Common myeloid progenitor, CD34-positive (primary cell): ENCODE measurements around the gene FANCC.

Experiments used
- CTCF ChIA-PET: fragments of 350-600 bp; sonication (Branson Sonifier 250); formaldehyde crosslinking; loops from one replicate; lab custom pipeline; 2021; ENCODE audit warnings: antibody characterized with exemption; lab: Charles Lee
- POLR2A ChIA-PET: fragments of 350-600 bp; sonication (Branson Sonifier 250); formaldehyde crosslinking; loops from one replicate; lab custom pipeline; 2021; ENCODE audit warnings: antibody characterized with exemption; lab: Charles Lee
- DNase-seq, 3 donors: peaks; one replicate each; pipeline versions ENCODE4 v3.0.0 to v3.0.0-alpha.2; 2013
- H3K27ac ChIP-seq, 2 experiments: 1 replicate in 1 of 2; 2 replicates in 1 of 2; pipeline ENCODE4 v1.7.0; 2013; ENCODE audit warnings: inconsistent platforms in 2 of 2, low read length in 2 of 2, mild to moderate bottlenecking in 2 of 2, low read depth in 1 of 2, moderate library complexity in 1 of 2; ENCODE audit not compliant: severe bottlenecking in 2 of 2, insufficient read depth in 1 of 2, poor library complexity in 1 of 2
- H3K27me3 ChIP-seq, 5 experiments: replicated peaks in 2 of 5; 1 replicate in 3 of 5; 2 replicates in 2 of 5; pipeline versions ENCODE4 v1.6.1 to v1.7.0; 2013; ENCODE audit warnings: low read length in 4 of 5, mild to moderate bottlenecking in 2 of 5, moderate library complexity in 2 of 5, inconsistent platforms in 1 of 5; ENCODE audit not compliant: insufficient read depth in 5 of 5, control insufficient read depth in 4 of 5
- H3K36me3 ChIP-seq, 4 experiments: 1 replicate in 2 of 4; 2 replicates in 2 of 4; pipeline versions ENCODE4 v1.6.1 to v1.7.0; 2013; ENCODE audit warnings: low read length in 3 of 4, control low read depth in 1 of 4, mild to moderate bottlenecking in 1 of 4; ENCODE audit not compliant: control insufficient read depth in 4 of 4, insufficient read depth in 4 of 4
- H3K4me1 ChIP-seq, 4 experiments: 1 replicate in 3 of 4; 2 replicates in 1 of 4; pipeline versions ENCODE4 v1.6.1 to v1.7.1; 2013; ENCODE audit warnings: low read length in 3 of 4, mild to moderate bottlenecking in 3 of 4, control low read depth in 1 of 4, inconsistent platforms in 1 of 4, moderate library complexity in 1 of 4; ENCODE audit not compliant: control insufficient read depth in 4 of 4, insufficient read depth in 4 of 4; ENCODE audit errors: control extremely low read depth in 1 of 4
- H3K4me3 ChIP-seq, 7 experiments: 1 replicate in 4 of 7; 2 replicates in 3 of 7; pipeline versions ENCODE4 v1.5.1 to v1.7.0; 2013; ENCODE audit warnings: mild to moderate bottlenecking in 7 of 7, low read length in 6 of 7, moderate library complexity in 6 of 7, inconsistent platforms in 2 of 7, low read depth in 2 of 7, control low read depth in 1 of 7; ENCODE audit not compliant: insufficient read depth in 4 of 7, control insufficient read depth in 1 of 7; ENCODE audit errors: extremely low read depth in 1 of 7
- H3K9me3 ChIP-seq, 5 experiments: 1 replicate in 4 of 5; 2 replicates in 1 of 5; pipeline versions ENCODE4 v1.6.1 to v1.7.1; 2013; ENCODE audit warnings: low read length in 4 of 5, mild to moderate bottlenecking in 2 of 5, inconsistent platforms in 1 of 5, low read depth in 1 of 5, moderate library complexity in 1 of 5; ENCODE audit not compliant: control insufficient read depth in 4 of 5, insufficient read depth in 2 of 5; ENCODE audit errors: control extremely low read depth in 1 of 5
- WGBS: methylation state at CpG from one replicate; pipeline ENCODE4 v1.1.5; 2013; ENCODE audit not compliant: insufficient coverage; 5-methylcytosine and 5-hydroxymethylcytosine counted together

The FANCC gene

GRCh38 chr9:95109456-95109855 is 208.1 kb downstream of the FANCC start:
- Histone ChIP-seq H3K36me3 (peaks cover 0 to 18% (median 10%) of the 10 kb centered on the region in 4 experiments), H3K27me3 (no peaks in the 10 kb centered on the region), H3K9me3 (no peaks in the 10 kb centered on the region), H3K4me3 (no peak overlapping the region), H3K27ac (no peak overlapping the region), H3K4me1 (no peaks in the 10 kb centered on the region)
- no peak for DNase-seq
- CTCF ChIA-PET = interaction anchor here (1.4 kb wide), 1 partner anchor 10 kb away, joined by 3 read pairs; no protein-coding TSS in a partner anchor
- POLR2A ChIA-PET = no interaction called here
- WGBS = 100% methylated on average over 4 of the region's 8 CpGs

GRCh38 chr9:95108777-95109176 is 208.7 kb downstream of the FANCC start:
- Histone ChIP-seq H3K4me3 (no peak overlapping the region), H3K36me3 (peaks cover 0 to 20% (median 10%) of the 10 kb centered on the region in 4 experiments), H3K4me1 (no peaks in the 10 kb centered on the region), H3K9me3 (no peaks in the 10 kb centered on the region), H3K27me3 (no peaks in the 10 kb centered on the region), H3K27ac (no peak overlapping the region)
- WGBS = 100% methylated on average over 3 of the region's 5 CpGs
- no peak for DNase-seq
- ChIA-PET POLR2A (no interaction called here), CTCF (no interaction called here)

GRCh38 chr9:95107976-95108375 is 209.5 kb downstream of the FANCC start:
- Histone ChIP-seq H3K36me3 (peaks cover 0 to 20% (median 9%) of the 10 kb centered on the region in 4 experiments), H3K9me3 (no peaks in the 10 kb centered on the region), H3K4me1 (no peaks in the 10 kb centered on the region), H3K27me3 (no peaks in the 10 kb centered on the region), H3K4me3 (no peak overlapping the region), H3K27ac (no peak overlapping the region)
- no peak for DNase-seq
- POLR2A ChIA-PET = no interaction called here
- CTCF ChIA-PET = no interaction called here
- WGBS = 97% methylated on average over 12 of the region's 14 CpGs

- ChIA-PET POLR2A (no interaction called here), CTCF (interaction anchor here (0.6 kb wide), 1 partner anchor 1231 kb away, joined by 3 read pairs; no protein-coding TSS in a partner anchor)
- H3K27me3 ChIP-seq = no peaks in the 10 kb centered on the region
- 95% methylated on average over 9 of the region's 18 CpGs for WGBS
- no peak overlapping the region for H3K4me3 ChIP-seq
- no peak overlapping the region for H3K27ac ChIP-seq
- H3K36me3 ChIP-seq = peaks cover 0 to 18% (median 7%) of the 10 kb centered on the region in 4 experiments
- DNase-seq = no peak
- no peaks in the 10 kb centered on the region for H3K4me1 ChIP-seq
- no peaks in the 10 kb centered on the region for H3K9me3 ChIP-seq
Measured at GRCh38 chr9:95107001-95107749, 210.3 kb downstream of the FANCC start.

- H3K9me3 ChIP-seq = no peaks in the 10 kb centered on the region
- DNase-seq = no peak
- CTCF ChIA-PET = no interaction called here
- no peak overlapping the region for H3K4me3 ChIP-seq
- H3K4me1 ChIP-seq = no peaks in the 10 kb centered on the region
- H3K36me3 ChIP-seq = peaks cover 0 to 11% (median 6%) of the 10 kb centered on the region in 4 experiments
- H3K27ac ChIP-seq = no peak overlapping the region
- no peaks in the 10 kb centered on the region for H3K27me3 ChIP-seq
- 97% methylated on average over 12 of the region's 13 CpGs for WGBS
- POLR2A ChIA-PET = no interaction called here
Measured at GRCh38 chr9:95105519-95106287, 211.8 kb downstream of the FANCC start.

GRCh38 chr9:95104980-95105379 is 212.5 kb downstream of the FANCC start:
- H3K4me3 ChIP-seq = no peak overlapping the region
- CTCF ChIA-PET = no interaction called here
- H3K4me1 ChIP-seq = no peaks in the 10 kb centered on the region
- no peaks in the 10 kb centered on the region for H3K9me3 ChIP-seq
- peaks cover 0 to 11% (median 6%) of the 10 kb centered on the region in 4 experiments for H3K36me3 ChIP-seq
- POLR2A ChIA-PET = no interaction called here
- DNase-seq = no peak
- 94% methylated on average over 7 of the region's 12 CpGs for WGBS
- no peak overlapping the region for H3K27ac ChIP-seq
- no peaks in the 10 kb centered on the region for H3K27me3 ChIP-seq

- ChIA-PET CTCF (no interaction called here), POLR2A (no interaction called here)
- Histone ChIP-seq H3K4me1 (no peaks in the 10 kb centered on the region), H3K9me3 (no peaks in the 10 kb centered on the region), H3K27me3 (no peaks in the 10 kb centered on the region), H3K27ac (no peak overlapping the region), H3K36me3 (peaks cover 0 to 11% (median 6%) of the 10 kb centered on the region in 4 experiments), H3K4me3 (no peak overlapping the region)
- 100% methylated on average over 6 of the region's 8 CpGs for whole genome bisulfite sequencing
- DNase-seq = no peak
Measured at GRCh38 chr9:95104581-95104960, 212.9 kb downstream of the FANCC start.
